ENCODE measurements around the gene KDM4D.
"Not testable (repeated sequence)": the region's sequence is repeated elsewhere in the genome, so short reads cannot be mapped to it uniquely, and the experiment has no call there.

Gene KDM4D

DNA sequence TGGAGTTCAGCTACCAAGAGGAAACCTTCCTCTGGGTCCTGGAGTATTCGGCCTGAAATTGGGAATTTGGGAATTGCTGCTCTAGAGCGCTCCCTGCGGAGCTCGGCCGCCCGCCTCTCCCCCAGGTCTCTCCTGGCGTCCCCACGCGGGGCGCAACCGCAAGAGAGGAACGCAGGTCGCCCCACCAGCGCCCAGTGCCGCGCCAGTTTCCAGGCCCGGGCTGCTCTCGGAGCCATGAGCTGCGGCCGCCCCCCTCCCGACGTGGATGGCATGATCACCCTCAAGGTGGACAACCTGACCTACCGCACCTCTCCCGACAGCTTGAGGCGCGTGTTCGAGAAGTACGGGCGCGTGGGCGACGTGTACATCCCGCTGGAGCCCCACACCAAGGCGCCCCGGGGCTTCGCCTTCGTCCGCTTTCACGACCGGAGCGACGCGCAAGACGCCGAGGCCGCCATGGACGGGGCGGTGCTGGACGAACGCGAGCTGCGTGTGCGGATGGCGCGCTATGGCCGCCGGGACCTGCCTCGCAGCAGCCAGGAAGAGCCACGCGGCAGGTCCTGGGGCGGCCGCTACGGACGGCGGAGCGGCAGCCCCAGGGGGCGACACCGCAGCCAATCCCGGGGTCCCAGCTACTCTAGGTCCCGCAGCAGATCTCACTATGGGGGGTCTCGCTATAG is 64.0 kb downstream of the KDM4D start:
- not testable (repeated sequence) for DNase-seq

DNA sequence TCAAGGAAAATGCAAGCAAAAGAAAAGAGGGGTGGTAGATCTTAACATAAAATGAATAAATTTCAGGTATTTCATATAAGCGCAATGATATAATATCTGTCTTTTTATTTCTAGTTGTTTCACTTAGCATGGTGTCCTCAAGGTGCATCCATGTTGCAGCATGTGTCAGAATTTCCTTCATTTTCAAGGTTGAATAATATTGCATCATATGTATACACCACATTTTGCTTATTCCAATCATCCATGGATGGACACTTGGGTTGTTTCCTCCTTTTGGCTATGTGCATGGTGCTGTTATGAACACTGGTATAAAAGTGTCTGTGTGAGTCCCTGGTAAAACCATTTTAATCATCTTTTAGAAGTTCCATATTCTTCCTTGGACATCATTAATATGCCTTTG is 68.7 kb downstream of the KDM4D start:
- DNase-seq = no peak

DNA sequence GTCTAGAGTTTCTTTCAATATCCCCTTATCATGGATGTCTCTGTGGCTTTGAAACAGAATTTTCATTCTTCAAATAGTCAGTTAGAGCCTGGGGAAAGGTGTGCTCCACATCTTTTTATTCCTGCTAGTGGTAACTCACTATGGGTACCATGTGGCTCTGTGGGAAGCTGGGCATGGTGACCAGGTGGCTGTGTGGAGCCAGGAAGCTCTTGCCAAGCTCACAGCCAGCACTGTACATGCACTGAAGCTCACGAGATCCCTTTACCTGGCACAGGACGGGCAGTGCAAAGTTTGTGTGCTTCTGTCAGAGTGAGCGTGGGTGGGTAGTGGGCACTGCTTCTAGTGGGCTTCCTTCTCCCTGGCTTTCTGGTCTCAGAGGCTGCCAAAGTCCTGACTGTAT is 69.4 kb downstream of the KDM4D start:
- no peak for DNase-seq

DNA sequence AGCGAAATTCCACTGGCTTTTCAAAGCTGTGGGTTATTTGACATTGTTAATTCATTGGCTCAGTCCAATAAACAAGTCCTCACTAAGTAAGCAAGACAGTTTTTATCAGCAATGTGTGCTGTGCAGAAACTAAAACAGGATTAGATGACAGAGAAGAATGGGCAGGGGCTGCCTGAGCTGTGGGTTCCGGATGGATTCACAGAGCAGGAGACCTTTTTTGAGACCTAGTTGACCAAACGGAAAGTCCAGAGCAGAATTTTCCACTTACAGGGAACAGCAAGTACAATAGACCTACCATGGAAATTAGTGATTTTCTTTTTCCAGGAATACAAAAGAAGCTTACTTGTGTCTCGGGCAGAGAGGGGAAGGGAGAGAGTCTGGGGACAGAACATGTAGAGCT is 70.5 kb downstream of the KDM4D start:
- no peak for DNase-seq

DNA sequence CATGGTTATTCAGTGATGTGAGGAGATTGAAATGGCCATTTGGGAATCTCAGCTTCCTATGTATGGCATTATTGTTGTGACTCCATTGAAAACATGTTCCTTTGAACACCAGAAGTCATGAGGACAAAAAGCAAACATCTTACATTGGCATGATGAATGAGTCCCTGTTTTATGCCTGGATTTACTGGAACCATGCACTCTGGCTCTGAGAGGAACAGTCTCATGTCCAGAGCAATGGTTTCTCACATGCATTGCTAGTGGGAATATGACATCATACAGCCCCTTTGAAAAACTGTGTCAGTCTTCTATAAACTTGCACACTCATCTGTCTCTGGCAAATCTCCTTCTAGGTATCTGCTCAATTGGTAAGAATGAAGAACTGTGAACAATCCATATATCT is 72.3 kb downstream of the KDM4D start:
- no peak for DNase-seq

Data from stimulated activated naive CD4-positive, alpha-beta T cell treated with Interleukin-2 at 50 U/mL for 16 hours (primary cell).